Pancreas (tissue), 10 donors: Measurements from ENCODE around the gene TRPM3. TPM values are rescaled to one million over a fixed set of nuclear protein-coding genes. Genes with fewer than 3 reads are reported as not detected.

Source experiments
- ATAC-seq, 4 donors: fragments of 200-7000 bp; cut with Tn5 transposase; one replicate each; pipeline versions ENCODE4 v1.8.0 to v1.9.1; 2020; ENCODE audit warnings: mild to moderate bottlenecking in 4 of 4, moderate library complexity in 4 of 4
- DNase-seq, 6 donors: peaks; one replicate each; pipeline ENCODE4 v3.0.0-alpha.2; 2020
- FAIRE-seq: peaks from 2 replicates; lab custom pipeline; 2012; peaks lifted over from hg19 to GRCh38; lab: Jason Lieb, UNC
- H3K27ac ChIP-seq, 4 donors: fragments of 200-600 bp; sonication (generic); 1 replicate in 3 of 4; 2 replicates in 1 of 4; pipeline versions ENCODE4 v1.5.0 to v1.8.0; 2020
- H3K27me3 ChIP-seq, 4 donors: fragments of 200-600 bp; one replicate each; pipeline ENCODE4 v1.8.0; 2021
- H3K36me3 ChIP-seq, 3 donors: fragments of 200-600 bp; sonication (generic) in 1 of 3; one replicate each; pipeline versions ENCODE4 v1.5.0 to v1.8.0; 2020 to 2021
- H3K4me1 ChIP-seq, 3 donors: fragments of 200-600 bp; one replicate each; pipeline ENCODE4 v1.8.0; 2021
- H3K4me3 ChIP-seq, 4 donors: fragments of 200-600 bp; sonication (generic) in 2 of 4; one replicate each; pipeline versions ENCODE4 v1.5.0 to v1.8.0; 2020 to 2021
- H3K9me3 ChIP-seq, 4 donors: fragments of 200-600 bp; one replicate each; pipeline ENCODE4 v1.8.0; 2021
- WGBS, 2 donors: extraction: QIAGEN DNeasy Blood & Tissue Kit; methylation state at CpG; one replicate each; pipeline ENCODE4 v1.1.7; 2013; 5-methylcytosine and 5-hydroxymethylcytosine counted together
- intact Hi-C, 3 donors: fragments of 100-400 bp; cut with DNase I; formaldehyde crosslinking; loops; one replicate each; pipeline versions ENCODE4 v1.11.1 to v1.14.2; 2022
- polyA plus RNA-seq, 2 donors: library from polyadenylated mRNA; stranded (reverse); fragments of 200-250 nt; gene quantifications; one replicate each; pipeline ENCODE4 v1.2.3, GENCODE V29; 2013
- total RNA-seq, 6 donors: library from RNA; stranded (reverse); fragmentation: NEBNext Ultra II Directional in 4 of 6; extraction: Animal tissue kit (Norgen Biotek cat#: 25700) in 4 of 6; gene quantifications; one replicate each; pipeline versions ENCODE4 v1.2.1 to v1.2.4, GENCODE V29; 2021 to 2023
- TF ChIP-seq, protein P1 (sequence below), 4 donors: fragments of 200-600 bp; sonication (generic) in 3 of 4; IDR thresholded peaks; one replicate each; pipeline versions ENCODE4 v1.5.0 to v1.8.0; 2021; ENCODE audit warnings: antibody characterized with exemption in 4 of 4
- donor health status: healthy with polysubstance abuse.
- donor health status: DM: no; HTN: no; CAD: no; lungs with moderate emphysema.
- donor health status: DM: no; HTN: no; CAD: no.
- donor health status: control.
- donor health status: control.
- donor health status: Bipolar disorder and iron deficiency.
- donor health status: DM: yes; HTN: yes; CAD: no.
- donor health status: DM: no; HTN: no; CAD: no.
- donor health status: DM: no; HTN: no; CAD: no.
- donor health status: DM: yes; HTN: yes; CAD: no.

The TRPM3 gene
- total and polyA plus RNA-seq, 8 donors = 0.22 to 1.9 (median 0.76) TPM

- Histone ChIP-seq H3K36me3 (no peaks in the 10 kb centered on the region), H3K27ac (no peak overlapping the region), H3K9me3 (no peaks in the 10 kb centered on the region), H3K4me3 (no peak overlapping the region), H3K27me3 (no peaks in the 10 kb centered on the region), H3K4me1 (no peaks in the 10 kb centered on the region)
- TF ChIP-seq, protein P1, sequence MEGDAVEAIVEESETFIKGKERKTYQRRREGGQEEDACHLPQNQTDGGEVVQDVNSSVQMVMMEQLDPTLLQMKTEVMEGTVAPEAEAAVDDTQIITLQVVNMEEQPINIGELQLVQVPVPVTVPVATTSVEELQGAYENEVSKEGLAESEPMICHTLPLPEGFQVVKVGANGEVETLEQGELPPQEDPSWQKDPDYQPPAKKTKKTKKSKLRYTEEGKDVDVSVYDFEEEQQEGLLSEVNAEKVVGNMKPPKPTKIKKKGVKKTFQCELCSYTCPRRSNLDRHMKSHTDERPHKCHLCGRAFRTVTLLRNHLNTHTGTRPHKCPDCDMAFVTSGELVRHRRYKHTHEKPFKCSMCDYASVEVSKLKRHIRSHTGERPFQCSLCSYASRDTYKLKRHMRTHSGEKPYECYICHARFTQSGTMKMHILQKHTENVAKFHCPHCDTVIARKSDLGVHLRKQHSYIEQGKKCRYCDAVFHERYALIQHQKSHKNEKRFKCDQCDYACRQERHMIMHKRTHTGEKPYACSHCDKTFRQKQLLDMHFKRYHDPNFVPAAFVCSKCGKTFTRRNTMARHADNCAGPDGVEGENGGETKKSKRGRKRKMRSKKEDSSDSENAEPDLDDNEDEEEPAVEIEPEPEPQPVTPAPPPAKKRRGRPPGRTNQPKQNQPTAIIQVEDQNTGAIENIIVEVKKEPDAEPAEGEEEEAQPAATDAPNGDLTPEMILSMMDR (IDR thresholded peaks at IDR 0.05) = no peak
- ATAC-seq (no peak), FAIRE-seq (no peak), DNase-seq (no peak)
- 92 to 97% methylated on average over 5 of the region's 5 CpGs for WGBS, 2 donors
- intact Hi-C loops = no loop called here
These were observed 543.8 kb downstream of the TRPM3 start for GRCh38 chr9:70577671-70578070.

DNA sequence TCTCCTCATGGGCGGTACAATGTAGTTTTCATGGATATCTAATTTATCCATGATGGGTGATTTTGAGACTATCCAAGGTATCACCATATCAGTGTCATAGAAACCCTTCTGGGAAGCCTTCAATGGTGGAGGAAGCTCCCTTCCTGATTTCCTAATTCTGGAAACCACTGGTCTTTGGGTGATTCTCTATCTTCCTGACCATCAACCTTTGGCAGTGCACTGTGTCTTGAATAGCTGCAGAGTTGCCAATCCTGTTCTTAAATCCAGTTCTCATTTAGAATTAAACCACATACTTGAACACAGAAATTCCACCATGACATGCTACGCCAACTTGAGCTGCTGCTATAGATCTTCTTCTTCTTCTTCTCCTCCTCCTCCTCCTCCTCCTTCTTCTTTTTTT is 545.3 kb downstream of the TRPM3 start:
- Histone ChIP-seq H3K4me3 (no peak overlapping the region), H3K36me3 (no peaks in the 10 kb centered on the region), H3K27me3 (no peaks in the 10 kb centered on the region), H3K4me1 (no peaks in the 10 kb centered on the region), H3K27ac (no peak overlapping the region), H3K9me3 (no peaks in the 10 kb centered on the region)
- DNase-seq = no peak
- TF ChIP-seq, protein P1 (IDR thresholded peaks at IDR 0.05) = no peak
- intact Hi-C loops = no loop called here
- ATAC-seq = no peak
- 96 to 98% methylated on average over 2 of the region's 2 CpGs for WGBS, 2 donors
- no peak for FAIRE-seq

DNA sequence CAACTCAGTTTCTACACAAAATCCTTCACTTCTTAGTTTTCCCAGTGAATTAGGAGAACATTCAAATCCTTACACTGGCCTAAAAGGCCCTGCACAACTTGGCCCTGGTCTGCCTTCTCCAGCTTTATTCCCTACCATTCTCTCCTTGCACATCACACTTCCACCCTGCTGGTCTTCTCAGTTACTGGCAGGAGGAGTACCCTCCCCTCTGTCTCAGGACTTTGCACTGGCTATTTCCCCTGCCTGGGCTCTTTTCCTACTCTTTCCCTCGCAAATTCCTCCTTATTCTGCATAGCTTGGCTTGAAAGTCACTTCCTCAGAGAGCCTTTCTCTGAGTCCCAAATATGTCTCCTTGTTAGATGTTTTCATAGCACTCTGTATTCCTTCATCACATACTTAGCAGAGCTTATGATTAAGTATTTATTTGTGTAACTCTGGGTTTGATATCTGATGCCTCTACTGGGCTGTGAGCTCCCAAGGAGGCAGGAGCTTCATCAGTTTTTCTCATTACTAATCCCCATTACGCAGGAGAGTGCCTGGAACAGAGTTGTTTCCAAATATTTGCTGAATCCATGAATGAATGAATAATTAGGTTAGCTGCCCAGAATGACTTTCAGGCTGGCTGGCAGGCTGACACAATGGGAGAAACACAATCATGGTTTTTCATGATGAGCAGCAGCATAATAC is 547.1 kb downstream of the TRPM3 start:
- TF ChIP-seq, protein P1 (IDR thresholded peaks at IDR 0.05) = no peak
- H3K4me1 ChIP-seq = no peaks in the 10 kb centered on the region
- no peaks in the 10 kb centered on the region for H3K27me3 ChIP-seq
- no peak overlapping the region for H3K4me3 ChIP-seq
- intact Hi-C loops = no loop called here
- ATAC-seq = peak in 3 of 4 donors; percentile 42 to 76 (median 58)
- no peaks in the 10 kb centered on the region for H3K36me3 ChIP-seq
- no peak overlapping the region for H3K27ac ChIP-seq
- FAIRE-seq = no peak
- no peak for DNase-seq
- 67 to 70% methylated on average over 2 of the region's 2 CpGs for WGBS, 2 donors
- no peaks in the 10 kb centered on the region for H3K9me3 ChIP-seq

GRCh38 chr9:70573308-70573707 is 548.1 kb downstream of the TRPM3 start:
- ATAC-seq (no peak), DNase-seq (no peak), FAIRE-seq (no peak)
- no peaks in the 10 kb centered on the region for H3K36me3 ChIP-seq
- H3K4me3 ChIP-seq = no peak overlapping the region
- no peaks in the 10 kb centered on the region for H3K27me3 ChIP-seq
- intact Hi-C loops = no loop called here
- no peak overlapping the region for H3K27ac ChIP-seq
- H3K4me1 ChIP-seq = no peaks in the 10 kb centered on the region
- H3K9me3 ChIP-seq = no peaks in the 10 kb centered on the region
- TF ChIP-seq, protein P1 (IDR thresholded peaks at IDR 0.05) = no peak

- Histone ChIP-seq H3K9me3 (no peaks in the 10 kb centered on the region), H3K27ac (no peak overlapping the region), H3K27me3 (no peaks in the 10 kb centered on the region), H3K4me1 (no peaks in the 10 kb centered on the region), H3K36me3 (no peaks in the 10 kb centered on the region), H3K4me3 (no peak overlapping the region)
- intact Hi-C loops = no loop called here
- ATAC-seq = no peak
- TF ChIP-seq, protein P1 (IDR thresholded peaks at IDR 0.05) = no peak
- no peak for DNase-seq
- WGBS, 2 donors = 84 to 92% methylated on average over 5 of the region's 5 CpGs
- no peak for FAIRE-seq
These were observed 550.2 kb downstream of the TRPM3 start for GRCh38 chr9:70571258-70571657.
